Loucy (cell line): ENCODE results near the gene CACYBP.

Experiments used
- CTCF ChIP-seq: fragments of 200-600 bp; sonication (generic); conservative IDR thresholded peaks from 2 replicates; pipeline ENCODE4 v1.5.1; 2014; ENCODE audit warnings: mild to moderate bottlenecking, antibody characterized with exemption, low read length
- EZH2phosphoT487 ChIP-seq: fragments of 200-600 bp; IDR thresholded peaks from 2 replicates; pipeline ENCODE4 v1.6.1; 2018; ENCODE audit warnings: antibody characterized with exemption, mild to moderate bottlenecking, moderate library complexity, borderline replicate concordance

GRCh38 chr1:174984952-174985351, 14.8 kb upstream of the CACYBP start:
- no peak for TF ChIP-seq CTCF
- TF ChIP-seq EZH2phosphoT487, result no peak
